ENCODE measurements around the gene DYRK2. TPM values are rescaled to one million over a fixed set of nuclear protein-coding genes. Genes with fewer than 3 reads are reported as not detected.

The DYRK2 gene
- polyA plus RNA-seq, 3 donors from 2014 or later: 30.4 to 82.4 (median 45.1) TPM

DNA sequence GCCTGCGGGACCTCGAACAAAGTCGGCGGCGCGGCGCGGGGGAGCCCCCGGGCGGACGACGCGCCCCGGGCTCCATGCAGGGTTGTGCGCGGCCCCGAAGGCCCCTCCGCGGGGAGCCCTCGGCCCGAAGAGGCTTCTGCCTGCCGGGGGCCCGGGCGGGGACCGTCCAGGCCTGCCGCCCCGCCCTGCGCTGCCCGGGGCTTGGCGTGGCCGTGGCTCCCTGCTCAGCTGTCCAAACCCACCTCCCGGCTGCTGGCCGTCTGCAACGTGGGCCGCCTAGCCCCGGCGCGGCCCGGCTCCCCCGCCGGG is 670 bp downstream of the DYRK2 start:
- H3K4me1 Mint-ChIP-seq: peaks cover 50 to 55% of the 10 kb centered on the region in 2 donors
- H3K27me3 Mint-ChIP-seq (ENCODE audit: low read depth in 3 of 3): peaks cover 10 to 22% (median 13%) of the 10 kb centered on the region in 3 donors
- no peak for DNase-seq
- no peaks in the 10 kb centered on the region for H3K9me3 Mint-ChIP-seq
- no peak overlapping the region for H3K27ac Mint-ChIP-seq
- H3K4me3 Mint-ChIP-seq: peak overlapping the region in 3 of 5 donors; percentile 96 to 100 (median 96)
- peaks cover 0 to 7% (median 5%) of the 10 kb centered on the region in 3 donors for H3K36me3 Mint-ChIP-seq

DNA sequence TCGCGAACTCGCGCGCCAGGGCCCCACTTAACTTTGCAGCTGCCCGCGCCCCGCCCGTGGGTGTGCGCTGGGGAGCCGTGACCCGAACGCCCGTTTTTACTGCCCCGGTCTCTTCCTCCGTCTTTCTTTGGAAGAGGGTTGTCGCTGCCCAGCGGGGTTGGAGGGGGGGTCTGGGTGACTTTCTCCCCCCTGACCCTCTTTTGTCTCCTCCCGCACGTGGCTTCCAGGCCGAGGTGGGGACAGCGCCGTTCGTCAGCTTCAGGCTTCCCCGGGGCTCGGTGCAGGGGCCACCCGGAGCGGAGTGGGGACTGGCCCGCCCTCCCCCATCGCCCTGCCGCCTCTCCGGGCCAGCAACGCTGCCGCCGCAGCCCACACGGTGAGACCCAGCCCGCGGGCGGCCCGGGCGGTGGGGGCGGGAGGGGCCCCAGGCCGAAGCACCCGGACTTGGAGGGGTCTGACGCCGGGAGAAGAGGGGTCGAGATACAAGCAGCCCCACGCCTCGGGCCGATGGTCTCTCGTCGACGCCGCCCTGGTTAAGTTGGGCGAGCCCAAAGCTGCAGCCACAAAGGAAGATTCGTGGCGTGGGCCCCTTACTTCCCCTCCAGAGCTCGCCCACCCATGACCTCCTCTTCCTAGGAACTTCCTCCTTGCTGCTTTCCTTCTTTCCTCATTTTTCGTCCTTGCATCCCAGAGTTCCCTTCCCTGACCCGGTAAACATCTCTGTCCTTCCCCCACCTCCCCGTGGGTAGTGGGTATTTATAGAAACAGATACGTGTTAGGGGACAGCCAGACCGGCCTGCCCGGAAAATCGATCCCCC is 1.2 kb downstream of the DYRK2 start:
- peak overlapping the region; percentile 96 to 100 (median 98) for H3K4me3 Mint-ChIP-seq
- no peaks in the 10 kb centered on the region for H3K9me3 Mint-ChIP-seq
- peaks cover 56 to 60% of the 10 kb centered on the region in 2 donors for H3K4me1 Mint-ChIP-seq
- DNase-seq: peak; percentile 48 to 55 (median 50)
- H3K27me3 Mint-ChIP-seq (ENCODE audit: low read depth in 3 of 3): peaks cover 10 to 22% (median 13%) of the 10 kb centered on the region in 3 donors
- peak overlapping the region; percentile 71 to 98 (median 94) for H3K27ac Mint-ChIP-seq
- H3K36me3 Mint-ChIP-seq: peaks cover 0 to 12% (median 8%) of the 10 kb centered on the region in 3 donors

DNA sequence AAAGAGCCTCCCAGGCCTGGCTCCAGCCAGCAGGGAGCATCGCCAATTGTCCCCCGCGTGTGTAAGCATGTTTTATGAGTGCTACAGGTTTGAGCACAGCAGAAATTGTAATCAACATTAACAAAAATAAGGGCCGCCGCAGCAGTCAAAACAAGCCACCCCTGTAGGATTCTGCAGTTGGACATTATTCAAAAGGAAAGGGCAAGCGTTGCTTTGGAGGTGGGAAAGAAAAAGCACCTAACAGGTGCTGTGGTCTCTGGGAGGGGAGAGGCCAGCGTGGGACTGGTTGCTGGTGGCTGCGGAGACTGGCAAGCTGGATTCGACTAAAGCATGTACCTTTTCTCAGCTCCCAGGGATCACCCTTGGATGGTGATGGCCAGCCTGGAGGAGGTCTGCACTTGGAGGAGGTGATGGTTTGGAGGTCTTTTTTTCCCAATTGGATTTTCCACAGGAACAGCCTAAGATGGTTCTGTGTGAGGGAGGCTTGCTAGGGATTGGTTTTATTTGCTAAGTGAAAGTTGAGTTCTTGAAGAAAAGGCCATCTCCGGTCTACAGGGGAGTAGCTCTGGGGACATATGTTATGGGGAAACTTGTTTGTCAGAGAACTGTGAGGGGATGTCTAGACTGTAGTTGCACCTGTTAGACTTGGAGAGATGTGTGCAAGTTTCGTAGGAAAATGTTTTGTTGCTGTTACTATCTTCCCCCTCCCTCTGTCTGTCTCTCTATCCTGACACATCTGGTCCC is 2.0 kb downstream of the DYRK2 start:
- peaks cover 63 to 68% of the 10 kb centered on the region in 2 donors for H3K4me1 Mint-ChIP-seq
- DNase-seq: peak in 1 of 3 donors; percentile 13
- H3K4me3 Mint-ChIP-seq: peak overlapping the region; percentile 96 to 100 (median 98)

GRCh38 chr12:67651132-67651695 is 2.7 kb downstream of the DYRK2 start:
- peak overlapping the region; percentile 96 to 100 (median 98) for H3K4me3 Mint-ChIP-seq
- H3K27ac Mint-ChIP-seq: peak overlapping the region; percentile 71 to 98 (median 94)
- peak; percentile 29 to 47 (median 42) for DNase-seq
- peaks cover 70 to 75% of the 10 kb centered on the region in 2 donors for H3K4me1 Mint-ChIP-seq
- H3K36me3 Mint-ChIP-seq: peaks cover 0 to 12% (median 8%) of the 10 kb centered on the region in 3 donors
- H3K27me3 Mint-ChIP-seq (ENCODE audit: low read depth in 3 of 3): peaks cover 8 to 20% (median 13%) of the 10 kb centered on the region in 3 donors
- no peaks in the 10 kb centered on the region for H3K9me3 Mint-ChIP-seq

More for the DNA sequence above, 2.0 kb downstream of the DYRK2 start:
- H3K9me3 Mint-ChIP-seq: no peaks in the 10 kb centered on the region
- H3K27ac Mint-ChIP-seq: peak overlapping the region; percentile 71 to 98 (median 94)
- peaks cover 8 to 20% (median 13%) of the 10 kb centered on the region in 3 donors for H3K27me3 Mint-ChIP-seq (ENCODE audit: low read depth in 3 of 3)
- H3K36me3 Mint-ChIP-seq: peaks cover 0 to 12% (median 8%) of the 10 kb centered on the region in 3 donors

GRCh38 chr12:67655829-67656228 is 7.3 kb downstream of the DYRK2 start:
- Mint-ChIP-seq H3K9me3 (no peaks in the 10 kb centered on the region), H3K36me3 (peaks cover 7 to 33% (median 28%) of the 10 kb centered on the region in 3 donors), H3K4me3 (peak overlapping the region in 4 of 5 donors; percentile 10 to 57 (median 33)), H3K27me3 (ENCODE audit: low read depth in 3 of 3) (peaks cover 0 to 4% (median 2%) of the 10 kb centered on the region in 3 donors), H3K27ac (peak overlapping the region; percentile 11 to 79 (median 62)), H3K4me1 (peaks cover 88 to 96% of the 10 kb centered on the region in 2 donors)
- DNase-seq: no peak

DNA sequence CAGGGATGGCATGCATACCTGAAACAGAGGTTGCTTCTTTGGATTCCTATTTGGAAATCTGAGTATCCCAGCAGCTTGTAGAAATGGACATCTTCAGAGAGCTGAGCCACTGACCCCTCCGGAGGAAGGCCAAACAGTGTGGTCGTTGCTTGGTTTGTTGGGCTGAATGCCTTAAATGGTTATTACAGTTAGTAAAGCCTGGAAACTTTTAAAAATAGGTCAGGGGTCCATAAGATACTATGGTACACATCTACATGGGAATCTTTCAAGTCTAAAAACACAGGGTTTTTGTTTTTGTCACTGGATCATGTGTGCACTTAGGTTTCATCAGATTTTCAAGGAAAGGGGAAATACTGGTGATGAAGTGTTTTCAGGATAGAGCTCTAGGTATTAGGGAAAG is 7.7 kb downstream of the DYRK2 start:
- peaks cover 88 to 96% of the 10 kb centered on the region in 2 donors for H3K4me1 Mint-ChIP-seq
- peak overlapping the region in 1 of 5 donors; percentile 63 for H3K4me3 Mint-ChIP-seq
- peaks cover 0 to 2% (median under 1%) of the 10 kb centered on the region in 3 donors for H3K27me3 Mint-ChIP-seq (ENCODE audit: low read depth in 3 of 3)
- H3K9me3 Mint-ChIP-seq: no peaks in the 10 kb centered on the region
- H3K36me3 Mint-ChIP-seq: peaks cover 7 to 33% (median 28%) of the 10 kb centered on the region in 3 donors
- no peak for DNase-seq
- H3K27ac Mint-ChIP-seq: peak overlapping the region in 5 of 6 donors; percentile 8 to 79 (median 63)

DNA sequence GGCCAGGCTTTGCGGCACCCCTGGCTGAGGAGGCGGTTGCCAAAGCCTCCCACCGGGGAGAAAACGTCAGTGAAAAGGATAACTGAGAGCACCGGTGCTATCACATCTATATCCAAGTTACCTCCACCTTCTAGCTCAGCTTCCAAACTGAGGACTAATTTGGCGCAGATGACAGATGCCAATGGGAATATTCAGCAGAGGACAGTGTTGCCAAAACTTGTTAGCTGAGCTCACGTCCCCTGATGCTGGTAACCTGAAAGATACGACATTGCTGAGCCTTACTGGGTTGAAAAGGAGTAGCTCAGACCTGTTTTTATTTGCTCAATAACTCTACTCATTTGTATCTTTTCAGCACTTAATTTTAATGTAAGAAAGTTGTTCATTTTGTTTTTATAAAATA is 9.9 kb downstream of the DYRK2 start:
- peaks cover 0 to 2% (median 0%) of the 10 kb centered on the region in 3 donors for H3K27me3 Mint-ChIP-seq (ENCODE audit: low read depth in 3 of 3)
- no peak for DNase-seq

DNA sequence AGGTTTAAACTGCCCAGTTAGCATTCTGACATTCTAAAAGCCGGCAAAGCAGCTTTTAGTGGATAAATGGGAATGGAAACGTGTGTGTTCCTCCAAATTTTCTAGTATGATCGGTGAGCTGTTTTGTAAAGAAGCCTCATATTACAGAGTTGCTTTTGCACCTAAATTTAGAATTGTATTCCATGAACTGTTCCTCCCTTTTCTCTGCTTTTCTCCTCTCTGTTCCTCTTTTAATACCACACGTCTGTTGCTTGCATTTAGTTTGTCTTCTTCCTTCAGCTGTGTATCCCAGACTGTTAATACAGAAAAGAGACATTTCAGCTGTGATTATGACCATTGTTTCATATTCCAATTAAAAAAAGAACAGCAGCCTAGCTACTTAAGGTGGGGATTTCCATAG is 10.7 kb downstream of the DYRK2 start:
- peaks cover 7 to 26% (median 26%) of the 10 kb centered on the region in 3 donors for H3K36me3 Mint-ChIP-seq
- no peak for DNase-seq
- H3K4me3 Mint-ChIP-seq: peak overlapping the region in 1 of 5 donors; percentile 33
- no peaks in the 10 kb centered on the region for H3K9me3 Mint-ChIP-seq
- H3K27me3 Mint-ChIP-seq (ENCODE audit: low read depth in 3 of 3): peaks cover 0 to 2% (median 0%) of the 10 kb centered on the region in 3 donors
- peak overlapping the region in 5 of 6 donors; percentile 16 to 85 (median 61) for H3K27ac Mint-ChIP-seq
- peaks cover 93 to 99% of the 10 kb centered on the region in 2 donors for H3K4me1 Mint-ChIP-seq

More for the DNA sequence above, 9.9 kb downstream of the DYRK2 start:
- Mint-ChIP-seq H3K4me3 (no peak overlapping the region), H3K36me3 (peaks cover 7 to 29% (median 28%) of the 10 kb centered on the region in 3 donors), H3K9me3 (no peaks in the 10 kb centered on the region), H3K27ac (peak overlapping the region in 2 of 6 donors; percentile 1 to 6), H3K4me1 (peaks cover 95 to 99% of the 10 kb centered on the region in 2 donors)

DNA sequence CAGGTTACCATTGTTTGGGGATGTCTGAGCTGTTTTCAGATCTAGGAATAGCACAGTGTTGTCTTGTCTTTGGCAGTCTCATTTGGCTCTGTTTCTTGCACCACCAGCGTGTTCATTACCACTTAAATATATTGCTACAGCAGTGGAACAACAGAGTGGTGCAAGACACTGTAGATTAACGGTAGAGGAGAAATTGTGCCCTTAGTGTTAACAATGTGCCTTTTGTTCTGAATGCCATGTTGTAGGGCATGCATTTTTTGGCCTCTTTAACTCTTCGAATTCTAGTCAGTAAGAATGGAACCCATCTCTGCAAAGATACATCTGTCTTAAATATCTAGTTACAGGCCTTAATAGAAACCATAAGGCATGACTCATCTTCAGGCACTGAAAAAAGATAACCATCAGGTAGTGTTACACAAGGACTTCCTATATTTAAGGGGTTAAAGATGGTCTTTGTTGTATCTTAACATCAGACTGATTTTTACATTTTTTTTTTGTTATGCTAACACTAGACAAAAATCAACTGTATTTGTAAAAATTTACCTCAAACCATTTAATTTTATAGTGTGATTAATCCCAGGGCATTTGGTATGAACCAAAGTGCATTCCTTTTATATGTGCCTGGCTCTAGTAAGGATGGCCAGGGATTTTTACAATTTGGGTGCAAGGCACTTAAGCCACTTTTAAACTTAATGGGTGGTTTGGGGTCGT is 12.9 kb downstream of the DYRK2 start:
- Mint-ChIP-seq H3K9me3 (no peaks in the 10 kb centered on the region), H3K4me1 (peaks cover 88 to 99% of the 10 kb centered on the region in 2 donors), H3K36me3 (peaks cover 7 to 23% (median 23%) of the 10 kb centered on the region in 3 donors), H3K27me3 (ENCODE audit: low read depth in 3 of 3) (peaks cover 0 to under 1% (median 0%) of the 10 kb centered on the region in 3 donors), H3K4me3 (peak overlapping the region in 4 of 5 donors; percentile 7 to 53 (median 15)), H3K27ac (peak overlapping the region in 4 of 6 donors; percentile 37 to 58 (median 52))
- DNase-seq: no peak

GRCh38 chr12:67662910-67663538 is 14.5 kb downstream of the DYRK2 start:
- no peak for DNase-seq
- Mint-ChIP-seq H3K4me3 (peak overlapping the region in 1 of 5 donors; percentile 33), H3K27ac (peak overlapping the region in 4 of 6 donors; percentile 33 to 75 (median 51)), H3K36me3 (peaks cover 9 to 13% (median 11%) of the 10 kb centered on the region in 3 donors), H3K4me1 (peaks cover 89 to 99% of the 10 kb centered on the region in 2 donors), H3K27me3 (ENCODE audit: low read depth in 3 of 3) (no peaks in the 10 kb centered on the region), H3K9me3 (no peaks in the 10 kb centered on the region)

- H3K4me1 Mint-ChIP-seq: peaks cover 83 to 100% of the 10 kb centered on the region in 2 donors
- no peaks in the 10 kb centered on the region for H3K9me3 Mint-ChIP-seq
- no peaks in the 10 kb centered on the region for H3K27me3 Mint-ChIP-seq (ENCODE audit: low read depth in 3 of 3)
- peak overlapping the region in 3 of 6 donors; percentile 31 to 75 (median 36) for H3K27ac Mint-ChIP-seq
- H3K36me3 Mint-ChIP-seq: peaks cover 6 to 10% (median 9%) of the 10 kb centered on the region in 3 donors
- peak overlapping the region in 1 of 5 donors; percentile 15 for H3K4me3 Mint-ChIP-seq
- no peak for DNase-seq
Measured at GRCh38 chr12:67664171-67664570, 15.6 kb downstream of the DYRK2 start.

DNA sequence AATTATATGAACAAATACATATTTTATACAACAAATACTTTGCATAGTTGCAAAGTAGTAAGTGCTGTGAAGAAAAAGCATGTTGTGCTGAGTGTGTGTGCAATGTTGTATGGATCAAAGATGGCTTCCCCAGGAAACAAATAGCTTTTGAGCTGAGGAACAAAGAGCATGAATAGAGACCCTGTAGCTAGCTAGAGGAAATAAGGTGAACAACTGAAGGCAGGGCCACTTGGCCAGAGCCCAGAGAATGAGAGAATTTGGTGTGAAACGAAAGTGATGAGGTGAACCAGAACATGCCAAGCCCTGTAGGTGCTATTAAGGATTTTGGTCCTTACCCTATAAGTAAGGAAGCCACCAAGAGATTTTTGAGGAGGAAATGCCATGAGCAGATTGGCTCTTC is 17.1 kb downstream of the DYRK2 start:
- H3K27me3 Mint-ChIP-seq (ENCODE audit: low read depth in 3 of 3): no peaks in the 10 kb centered on the region
- peaks cover 85 to 99% of the 10 kb centered on the region in 2 donors for H3K4me1 Mint-ChIP-seq
- H3K36me3 Mint-ChIP-seq: peaks cover 0 to 7% (median 5%) of the 10 kb centered on the region in 3 donors
- H3K27ac Mint-ChIP-seq: peak overlapping the region; percentile 58 to 93 (median 90)
- H3K9me3 Mint-ChIP-seq: no peaks in the 10 kb centered on the region
- H3K4me3 Mint-ChIP-seq: peak overlapping the region; percentile 46 to 67 (median 61)
- no peak for DNase-seq
